ENCODE data around the gene ABLIM2.

The ABLIM2 gene

DNA sequence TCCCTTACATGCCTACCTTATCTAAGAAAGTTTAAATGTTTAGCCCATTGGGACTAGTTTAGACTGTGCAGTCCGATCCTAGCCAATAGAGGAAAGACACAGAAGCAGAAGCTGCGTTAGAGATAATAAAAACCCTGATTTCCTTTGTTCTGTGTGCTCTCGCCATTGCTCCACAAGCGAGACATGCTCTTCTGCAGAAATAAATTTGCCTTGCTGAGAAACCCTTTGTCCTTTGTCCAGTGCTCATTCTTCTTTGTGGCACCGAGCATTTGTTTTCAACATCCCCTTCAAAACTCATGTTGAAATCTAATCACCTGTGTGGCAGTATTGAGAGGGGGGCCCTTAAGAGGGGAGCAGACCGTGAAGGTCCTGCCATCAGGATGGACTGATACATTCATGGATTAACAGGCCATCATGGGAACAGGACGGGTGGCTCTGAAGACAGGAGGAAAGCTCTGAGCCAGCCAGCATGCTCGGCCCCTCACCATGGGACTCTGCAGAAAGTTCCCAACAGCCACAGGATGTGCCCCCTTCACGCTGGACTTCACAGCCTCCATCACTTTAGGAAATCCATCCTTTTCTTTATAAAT, 94.5 kb downstream of the ABLIM2 start:
- DNase-seq = no peak

DNA sequence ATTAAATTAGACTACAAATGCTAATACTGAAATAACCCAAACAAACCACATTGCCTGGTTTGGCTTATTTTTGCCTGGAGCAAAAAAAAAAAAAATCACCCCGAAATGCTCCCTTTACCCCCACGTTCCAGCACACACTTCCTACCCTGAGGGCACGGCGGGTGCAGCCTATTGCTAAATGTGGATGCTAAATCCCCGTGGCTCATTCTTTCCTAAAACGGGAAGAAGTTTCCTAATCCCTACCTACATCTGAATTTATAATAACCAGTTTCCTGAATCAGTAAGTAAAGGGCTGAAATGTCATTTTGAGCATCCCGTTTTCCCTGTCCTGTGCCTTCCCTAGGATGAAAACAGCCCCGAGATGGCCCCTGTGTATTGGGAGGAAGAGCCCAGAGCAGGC, 97.0 kb downstream of the ABLIM2 start:
- no peak for DNase-seq

DNA sequence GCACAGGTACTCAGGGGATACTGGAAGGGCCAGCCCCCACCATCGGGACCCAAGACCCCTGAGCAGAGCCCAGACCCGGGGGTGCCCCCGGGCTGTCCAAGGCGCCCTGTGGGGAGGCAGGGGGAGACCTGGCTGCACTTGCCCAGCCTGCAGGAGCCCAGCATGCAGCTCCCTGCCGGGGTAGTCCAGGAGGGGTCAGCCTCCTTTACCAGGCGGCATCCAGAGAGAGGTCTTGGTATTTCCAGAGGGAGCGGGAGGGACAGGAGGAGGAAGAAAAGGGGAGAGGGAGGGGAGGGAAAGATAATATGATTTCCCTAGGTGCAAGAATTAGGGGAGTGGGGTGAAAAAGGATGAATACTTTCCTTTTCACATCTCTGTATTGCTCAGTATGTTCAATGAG, 97.5 kb downstream of the ABLIM2 start:
- no peak for DNase-seq

DNA sequence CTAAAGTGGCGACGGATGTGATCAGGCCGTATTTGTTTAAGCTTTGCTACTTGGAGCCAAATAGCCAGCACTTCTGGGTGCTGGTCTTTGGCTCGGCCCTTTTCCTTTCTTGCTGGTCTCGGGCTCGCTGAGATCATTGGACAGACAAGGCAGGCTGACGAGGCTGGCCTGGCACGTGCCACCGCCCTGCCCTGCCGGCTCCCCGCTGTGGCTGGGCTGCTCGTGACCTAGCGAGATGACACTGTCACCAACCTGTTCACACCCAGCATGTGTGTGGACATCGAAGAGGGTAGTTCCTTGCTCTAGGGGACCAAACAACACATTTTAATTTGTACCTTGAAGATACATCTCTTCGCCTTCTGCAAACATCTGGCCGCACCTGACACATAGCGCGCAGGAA, 98.0 kb downstream of the ABLIM2 start:
- no peak for DNase-seq

DNA sequence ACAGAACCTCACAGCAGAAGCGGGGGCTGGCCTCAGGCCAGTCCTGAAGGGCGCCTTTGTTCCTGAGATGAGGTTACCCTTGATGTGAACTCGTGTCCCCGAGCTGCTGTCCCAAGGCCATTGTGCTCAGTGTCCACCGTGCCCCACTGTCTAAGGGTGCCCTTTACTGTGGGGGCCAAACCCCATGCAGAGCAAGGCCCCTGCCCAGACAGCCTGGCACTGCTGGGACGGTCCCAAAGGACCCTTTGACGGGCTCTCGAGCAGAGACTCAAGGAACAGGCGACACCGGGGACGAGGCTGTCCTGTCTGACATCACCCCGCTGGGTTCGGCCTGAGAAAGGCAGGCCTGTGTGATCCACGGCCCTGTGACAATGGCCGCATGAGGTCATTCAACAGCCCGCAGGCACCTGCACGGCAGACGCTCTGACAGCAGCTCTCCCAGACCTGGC, 100.6 kb downstream of the ABLIM2 start:
- no peak for DNase-seq

DNA sequence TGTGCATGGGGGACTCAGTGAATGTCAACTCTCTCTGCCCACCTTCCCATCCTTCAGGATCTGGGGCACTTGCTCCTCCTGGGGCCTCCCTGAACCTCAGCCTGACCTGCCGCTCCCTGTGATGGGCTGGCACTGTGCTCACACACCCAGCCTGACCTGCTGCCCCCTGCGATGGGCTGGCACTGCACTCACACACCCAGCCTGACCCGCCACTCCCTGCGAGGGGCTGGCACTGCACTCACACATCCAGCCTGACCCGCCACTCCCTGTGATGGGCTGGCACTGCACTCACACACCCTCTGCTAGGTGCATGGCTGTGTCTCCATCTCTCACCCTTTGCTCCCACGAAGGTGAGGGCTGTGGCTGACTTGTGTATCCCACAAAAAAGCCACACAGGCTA, 103.4 kb downstream of the ABLIM2 start:
- no peak for DNase-seq

DNA sequence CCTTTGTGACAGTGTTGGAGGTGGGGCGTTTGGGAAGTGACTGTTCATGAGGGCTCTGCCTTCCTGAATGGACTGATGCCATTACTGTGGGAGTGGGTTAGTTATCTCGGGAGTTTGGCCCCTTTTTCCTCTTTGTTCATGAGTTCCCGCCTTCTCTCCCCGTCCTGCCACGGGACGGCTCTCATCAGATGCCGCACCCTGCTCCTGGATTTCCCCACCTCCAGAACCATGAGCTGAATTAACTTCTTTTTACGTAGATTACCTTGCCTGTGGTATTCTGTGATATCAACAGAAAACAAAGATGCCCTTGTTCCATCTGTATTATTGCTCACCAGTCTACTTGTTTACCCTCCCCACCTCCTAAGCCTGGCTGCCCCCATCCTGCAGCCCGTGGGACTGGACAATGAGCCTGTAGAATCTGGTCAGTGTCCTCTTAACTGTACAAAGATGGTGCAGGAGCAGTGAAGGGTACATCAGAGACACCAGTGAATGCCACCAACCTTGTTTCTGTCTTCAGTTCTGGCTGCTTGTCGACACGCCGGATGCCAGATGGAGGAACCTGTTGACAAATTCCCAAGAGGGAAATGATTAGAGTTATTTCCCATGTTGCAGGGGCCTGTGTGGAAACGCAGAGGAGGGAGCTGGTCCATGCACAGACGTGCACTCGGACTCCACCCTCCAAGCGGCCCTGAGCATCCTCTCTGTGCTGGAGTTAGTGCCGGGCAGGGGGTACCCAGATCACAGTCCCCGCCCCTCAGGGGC, 104.7 kb downstream of the ABLIM2 start:
- peak; percentile 83 for DNase-seq

DNA sequence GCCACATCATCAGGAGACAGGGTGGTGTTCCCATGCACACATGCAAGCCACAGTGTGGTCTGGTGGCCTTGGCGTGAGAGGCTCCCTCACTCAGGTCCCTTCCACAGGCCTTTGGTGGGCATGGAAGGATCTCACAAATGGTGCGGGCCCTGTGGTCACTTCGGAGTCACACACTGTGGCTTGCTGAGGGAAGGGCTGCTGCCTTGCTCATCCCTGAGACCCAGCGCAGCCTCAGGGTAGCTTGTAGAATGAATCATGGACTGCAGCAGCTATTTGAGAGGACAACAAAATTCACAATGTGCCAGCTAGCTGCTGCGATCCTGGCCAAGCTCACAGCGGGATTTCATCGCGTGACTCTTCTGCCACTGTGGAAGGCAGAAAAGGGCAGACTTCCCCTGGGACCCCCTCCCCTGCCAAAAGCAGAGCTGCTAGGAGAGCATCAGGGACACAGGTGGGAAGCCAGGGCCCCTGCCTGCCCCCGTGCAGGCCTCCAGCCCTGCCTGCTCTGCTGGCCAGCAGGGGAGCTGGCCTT, 106.4 kb downstream of the ABLIM2 start:
- DNase-seq = no peak

DNA sequence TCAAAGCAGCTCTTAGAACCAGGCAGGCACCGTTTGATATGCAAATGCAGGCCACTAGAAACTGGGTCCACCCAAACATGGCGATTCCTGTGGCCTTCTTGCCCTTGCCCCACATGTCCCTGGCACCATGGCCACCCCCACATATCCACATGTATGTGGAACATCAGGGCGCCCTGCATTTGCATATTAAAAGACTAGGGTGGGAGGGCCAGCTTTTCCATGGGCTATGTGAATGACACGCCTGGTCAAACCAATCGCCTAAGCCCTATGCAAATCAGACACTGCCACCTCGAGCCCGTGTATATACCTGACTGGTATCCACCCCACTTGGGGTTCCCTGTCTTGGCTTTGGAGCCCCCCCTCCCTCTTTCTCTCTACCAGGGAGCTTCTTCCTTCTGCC, 107.0 kb downstream of the ABLIM2 start:
- DNase-seq = no peak

DNA sequence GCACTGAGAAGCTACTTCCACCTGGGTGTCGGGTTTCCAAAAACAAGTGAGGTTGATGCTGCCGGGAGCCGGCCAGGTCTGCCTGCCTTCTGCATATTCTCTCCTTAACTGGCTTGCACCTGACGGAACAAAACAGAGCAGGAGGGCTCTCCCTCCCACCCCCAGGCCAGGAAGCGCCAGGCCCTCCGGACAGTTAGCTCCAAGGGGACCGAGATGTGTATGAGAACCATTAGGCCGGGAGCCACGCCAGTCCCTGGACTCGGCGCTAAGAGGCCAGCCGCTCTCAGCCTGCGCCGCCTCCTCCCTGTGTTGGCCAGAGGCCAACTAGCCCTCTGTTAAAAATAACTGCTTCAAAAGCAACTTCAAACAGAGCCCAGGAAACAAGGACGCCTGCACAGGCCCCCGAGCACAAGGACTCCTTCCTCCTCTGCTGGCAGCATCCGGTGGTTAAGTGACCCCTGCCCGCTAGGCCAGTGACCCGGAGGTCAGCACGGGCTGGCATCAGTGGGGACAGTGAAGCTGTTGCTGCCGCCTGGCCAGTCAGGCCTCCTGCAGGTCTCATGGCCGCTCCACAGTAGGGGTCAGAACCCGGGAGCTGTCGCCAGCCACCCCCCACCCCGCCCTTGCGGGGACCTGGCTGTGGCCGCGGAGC, 107.9 kb downstream of the ABLIM2 start:
- DNase-seq = peak; percentile 66

DNA sequence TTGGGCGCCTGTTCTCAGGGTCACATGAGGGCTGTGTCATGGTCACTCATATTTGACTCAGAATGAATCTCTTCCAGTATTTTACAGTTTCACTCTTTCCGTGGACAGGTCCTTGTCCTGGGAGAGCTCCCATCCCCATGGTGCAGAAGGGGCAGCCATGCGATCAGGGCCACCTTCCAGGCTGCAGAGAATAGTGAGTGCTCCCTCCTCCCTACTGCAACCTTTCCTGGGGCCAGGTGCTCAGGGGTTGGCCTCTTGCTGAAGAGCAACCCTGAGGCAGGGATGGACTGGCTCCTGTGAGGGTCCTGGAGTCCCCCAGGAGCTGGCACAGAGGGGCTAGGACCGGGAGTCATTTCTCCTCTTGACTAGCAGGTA, 108.4 kb downstream of the ABLIM2 start:
- DNase-seq = no peak

DNA sequence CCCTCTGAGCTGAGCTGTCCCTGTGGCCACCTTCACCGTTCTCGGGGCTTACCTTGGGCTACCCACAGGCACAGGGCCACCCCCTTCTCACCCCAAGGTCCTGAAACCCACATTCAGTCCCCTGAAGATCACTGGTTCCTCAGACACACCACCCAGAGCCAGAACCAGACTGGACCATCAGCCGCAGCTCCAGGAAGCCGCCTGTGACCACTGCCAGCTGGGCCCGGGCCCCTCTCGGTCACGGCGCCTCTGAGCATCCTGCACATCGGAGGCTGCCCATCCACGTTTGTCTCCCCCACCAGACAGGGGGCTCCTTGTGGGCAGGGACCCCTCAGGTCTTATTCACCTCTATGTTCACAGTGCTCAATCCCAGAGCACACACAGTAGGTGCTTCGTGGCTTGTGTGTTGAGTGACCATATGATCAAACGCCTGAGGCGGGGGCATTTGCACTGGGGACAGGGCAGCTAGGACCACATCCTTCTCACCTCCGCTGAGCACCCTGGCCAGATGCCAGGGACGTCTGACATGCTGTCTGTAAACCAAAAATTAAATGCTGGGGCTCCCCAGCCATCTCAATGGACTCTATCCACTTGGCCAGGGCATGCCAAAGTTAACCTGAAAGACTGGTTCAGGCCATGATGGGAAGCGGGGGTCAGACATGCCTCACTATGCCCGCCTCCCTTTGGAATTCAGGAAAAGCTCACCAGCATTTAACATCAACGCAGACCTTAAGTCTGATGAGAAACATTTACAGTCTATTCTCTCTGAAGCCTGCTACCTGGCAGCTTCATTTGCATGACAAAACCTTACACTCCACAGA, 109.5 kb downstream of the ABLIM2 start:
- DNase-seq = no peak

DNA sequence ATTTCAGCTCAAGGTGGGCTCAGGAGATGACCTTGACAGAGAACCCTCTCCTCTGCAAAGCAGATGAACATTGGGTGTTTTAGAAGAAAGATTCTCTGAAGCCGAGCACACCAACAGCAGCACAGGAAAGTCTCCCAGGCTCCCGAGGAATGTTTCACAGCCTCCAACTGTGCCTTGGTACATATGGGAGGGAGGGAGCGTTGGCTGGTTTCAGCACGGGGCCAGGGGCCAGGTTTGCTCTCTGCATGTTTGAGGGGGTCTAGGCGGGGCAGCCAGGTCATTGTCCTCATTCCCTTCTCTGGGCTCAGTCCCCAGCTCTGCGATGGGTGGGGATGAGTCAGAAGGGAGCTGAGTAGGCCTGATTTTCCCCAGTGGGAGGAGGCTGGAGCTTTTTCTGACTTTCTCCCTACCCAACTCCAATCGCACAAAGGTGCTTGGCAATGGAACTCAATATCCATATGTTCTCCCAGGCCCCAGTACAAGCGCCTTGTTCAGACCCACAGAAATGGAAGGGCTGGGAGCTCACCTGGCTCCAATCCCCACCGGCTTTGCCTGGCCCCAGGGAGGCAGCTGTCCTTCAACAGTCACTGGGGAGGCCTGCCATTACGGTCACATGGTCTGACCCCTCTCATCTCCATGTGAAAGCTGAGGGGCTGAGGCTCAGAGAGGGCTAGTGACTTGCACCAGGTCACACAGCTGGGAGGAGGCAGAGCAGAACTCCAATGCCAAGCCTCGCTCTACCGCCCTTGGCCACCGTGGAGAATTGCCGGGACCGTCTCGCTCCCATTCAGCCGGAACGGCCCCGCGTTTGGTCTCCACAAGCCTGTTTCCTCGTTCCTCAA, 110.6 kb downstream of the ABLIM2 start:
- DNase-seq = no peak

DNA sequence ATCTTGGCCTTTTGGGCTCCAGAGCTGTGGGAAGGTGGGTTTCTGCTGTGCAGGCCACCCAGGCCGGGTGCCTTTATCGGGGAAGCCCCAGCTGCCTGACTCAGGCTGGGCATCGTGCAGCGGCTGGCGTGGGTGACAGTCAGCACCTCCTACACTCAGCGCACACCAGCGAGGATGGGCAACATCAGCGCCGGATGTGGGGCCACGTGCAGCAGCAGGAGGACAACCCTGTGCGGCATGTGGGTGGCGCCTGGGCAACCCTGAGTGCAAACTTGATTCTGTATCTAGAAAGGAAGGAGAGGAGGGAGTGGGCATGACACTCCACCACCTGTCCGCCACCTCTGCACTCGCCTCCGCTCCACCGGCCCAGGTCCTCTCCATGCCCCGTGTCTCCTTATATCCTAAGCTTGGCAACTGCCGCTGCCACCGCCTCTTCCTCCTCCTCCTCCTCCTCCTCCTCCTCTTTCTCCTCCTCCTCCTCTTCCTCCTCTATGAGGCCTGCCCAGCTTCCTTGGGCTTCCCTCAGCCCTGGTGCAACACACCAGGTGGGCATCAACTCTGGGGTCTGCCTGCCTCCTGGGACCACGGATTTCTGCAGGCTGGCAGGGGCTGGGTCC, 111.6 kb downstream of the ABLIM2 start:
- no peak for DNase-seq

DNA sequence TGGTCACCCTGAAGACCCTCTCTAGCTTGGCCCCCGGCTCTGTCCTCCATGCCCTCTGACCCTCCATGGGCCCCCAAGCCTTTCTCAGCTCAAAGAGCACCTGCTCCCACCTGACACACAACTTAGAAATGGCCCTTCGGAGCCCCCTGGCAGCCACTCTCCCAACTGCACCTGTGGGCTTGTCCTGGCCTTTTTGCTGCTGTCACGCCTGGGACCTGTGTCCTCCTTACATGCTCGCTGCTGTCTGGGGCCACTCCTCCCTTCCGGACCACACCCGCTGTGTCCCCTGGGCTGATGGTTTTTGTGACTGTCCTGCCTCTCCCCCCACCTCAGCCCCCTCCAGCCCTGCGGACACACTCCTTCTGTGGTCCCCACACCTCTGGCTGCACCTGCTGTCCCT, 112.7 kb downstream of the ABLIM2 start:
- DNase-seq = no peak

DNA sequence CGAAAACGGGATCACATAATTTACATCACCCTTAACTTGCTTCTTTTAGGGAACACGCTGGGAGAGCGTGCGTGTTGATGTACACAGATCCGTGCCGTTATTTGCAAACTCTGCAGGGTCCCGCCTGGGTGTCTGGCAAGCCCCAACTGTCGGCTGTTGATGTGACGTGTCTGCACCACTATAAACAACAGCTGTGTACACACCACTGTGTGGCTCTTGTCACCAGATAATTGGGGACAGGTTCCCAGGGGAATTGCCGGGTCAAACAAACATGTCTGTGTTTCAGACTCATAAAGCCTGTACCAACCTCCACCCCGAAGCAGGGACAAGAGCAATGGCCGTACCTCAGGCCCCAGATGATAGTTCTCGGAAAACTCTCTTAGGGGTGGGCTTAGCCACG, 113.9 kb downstream of the ABLIM2 start:
- peak; percentile 91 for DNase-seq

DNA sequence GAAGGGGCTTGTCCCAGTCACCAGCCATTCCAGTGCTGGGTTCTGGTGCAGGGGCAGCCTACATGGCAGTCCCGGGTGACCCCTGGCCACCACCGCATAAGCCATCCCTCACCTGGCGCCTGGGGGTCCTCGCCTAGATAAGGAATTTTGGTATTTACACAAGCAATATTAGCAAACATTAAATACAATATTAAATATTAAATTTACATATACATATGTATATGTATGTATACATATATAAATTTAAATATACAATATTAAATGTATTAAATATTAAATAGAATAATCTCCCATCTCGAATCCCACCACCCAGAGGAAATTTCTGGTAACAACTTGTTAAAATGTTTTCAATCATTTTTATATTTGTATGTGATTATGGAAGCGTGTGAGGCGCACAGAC, 114.4 kb downstream of the ABLIM2 start:
- DNase-seq = no peak

DNA sequence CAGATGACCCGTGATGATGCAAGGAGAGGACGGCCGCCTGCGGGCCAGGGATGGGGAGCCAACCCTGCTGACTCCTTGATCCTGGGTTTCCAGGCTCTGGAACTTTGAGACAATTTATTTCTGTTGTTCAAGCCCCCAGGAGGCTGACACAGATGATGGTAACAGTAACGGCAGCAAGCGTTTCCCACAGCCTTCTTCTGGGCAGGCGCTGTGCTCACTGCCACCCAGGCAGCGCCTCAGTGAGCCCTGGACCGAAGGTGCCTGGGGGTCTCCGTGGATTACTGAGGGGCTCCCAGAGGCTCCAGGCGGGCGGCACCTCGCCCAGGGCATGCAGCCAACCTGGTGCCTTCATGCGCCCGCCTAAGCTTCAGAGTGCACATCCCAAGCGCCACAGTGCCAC, 115.0 kb downstream of the ABLIM2 start:
- DNase-seq = no peak

DNA sequence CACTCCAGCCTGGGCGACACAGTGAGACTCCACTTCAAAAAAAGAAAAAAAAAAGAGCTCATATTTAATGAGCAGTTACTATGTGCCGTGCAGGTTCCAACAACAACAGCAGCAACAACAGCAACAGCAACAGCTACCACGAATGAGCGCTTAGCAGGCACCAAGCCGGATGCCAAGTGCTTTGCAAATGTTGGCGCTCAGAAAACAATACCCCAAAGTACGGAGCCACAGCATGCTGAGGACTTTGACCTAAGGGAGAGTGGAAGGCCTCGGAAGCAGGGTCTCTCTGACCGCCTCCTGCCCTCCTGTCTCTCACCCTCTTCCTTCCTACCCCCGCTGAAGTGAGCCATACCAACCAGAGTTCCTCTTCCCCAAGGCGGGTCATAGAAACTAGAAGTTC, 116.7 kb downstream of the ABLIM2 start:
- DNase-seq = no peak

DNA sequence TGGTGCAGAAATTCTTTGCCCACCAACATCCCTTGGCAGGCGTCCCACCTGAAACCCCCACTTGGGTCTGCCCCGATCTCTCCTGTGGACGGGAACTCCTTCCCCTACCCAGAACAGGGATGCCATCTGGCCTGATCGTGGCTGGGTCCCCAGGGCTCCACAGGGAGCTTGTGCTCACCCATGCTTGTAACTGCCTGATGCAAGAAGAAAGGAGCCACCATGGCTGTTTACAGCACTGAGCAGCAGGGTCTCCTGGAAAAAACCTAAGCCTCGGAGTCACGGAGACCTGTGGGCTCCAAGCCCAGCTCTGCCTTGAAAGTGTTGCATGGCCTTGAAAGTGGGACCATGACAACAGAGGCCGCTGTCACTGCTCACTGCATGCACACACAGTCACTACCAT, 117.4 kb downstream of the ABLIM2 start:
- DNase-seq = peak; percentile 86

DNA sequence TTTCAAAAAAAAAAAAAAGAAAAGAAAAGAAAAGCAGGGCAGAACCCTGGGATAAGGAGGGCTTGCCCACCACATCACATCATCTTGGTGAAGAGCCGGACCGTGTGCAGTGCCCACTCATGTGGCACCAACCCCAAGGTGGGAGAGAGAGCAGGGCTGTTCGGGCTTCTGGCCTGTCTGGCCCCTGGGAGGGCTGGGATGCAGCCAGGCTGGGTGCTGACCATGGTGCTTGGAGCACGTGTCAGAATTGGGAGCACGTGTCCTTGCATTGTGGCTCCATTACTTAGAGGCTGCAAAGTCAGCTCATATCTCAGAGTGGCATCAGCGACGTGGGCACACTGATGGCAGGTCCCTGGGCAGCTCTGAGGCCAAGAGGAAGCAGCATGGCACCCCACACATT, 118.0 kb downstream of the ABLIM2 start:
- no peak for DNase-seq

DNA sequence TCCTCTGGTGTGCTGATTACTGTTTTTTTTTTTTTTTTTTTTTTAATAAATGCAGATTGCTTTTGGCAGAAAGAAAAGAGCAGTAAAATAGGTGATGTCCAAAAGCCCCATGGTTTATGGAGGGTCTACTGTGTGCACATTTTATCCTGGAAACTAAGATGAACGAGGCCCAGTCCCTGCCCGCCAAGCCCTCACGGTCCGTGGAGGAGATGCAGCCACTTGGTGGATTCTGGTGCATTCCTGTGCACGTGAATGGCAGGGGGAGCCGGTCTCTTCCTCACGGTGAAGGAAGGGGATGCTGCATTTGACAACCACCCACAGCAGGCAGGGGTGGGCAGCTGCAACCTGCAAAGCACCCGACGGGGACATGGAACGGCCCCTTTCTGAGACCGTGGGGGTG, 118.8 kb downstream of the ABLIM2 start:
- no peak for DNase-seq

Measured in NCI-H2171 treated with DMSO at 0.1 percent for 48 hours (cell line).